GM23248 (cell line): ENCODE measurements around the gene IPO7. TPM values are rescaled to one million over a fixed set of nuclear protein-coding genes. Genes with fewer than 3 reads are reported as not detected.

Source experiments
- DNase-seq: peaks from one replicate; pipeline ENCODE4 v3.0.0-alpha.2; 2015
- H2AFZ ChIP-seq: fragments of 200-600 bp; sonication (generic); 2 replicates; pipeline ENCODE4 v1.6.1; 2016; ENCODE audit warnings: antibody characterized with exemption
- H3F3A ChIP-seq: fragments of 200-600 bp; sonication (generic); 2 replicates; pipeline ENCODE4 v1.6.1; 2016; ENCODE audit warnings: mild to moderate bottlenecking, antibody characterized with exemption, mixed run types; ENCODE audit not compliant: insufficient read depth
- H3K27ac ChIP-seq: fragments of 200-600 bp; sonication (generic); 2 replicates; pipeline ENCODE4 v1.5.1; 2016; ENCODE audit warnings: mild to moderate bottlenecking
- H3K27me3 ChIP-seq: fragments of 200-600 bp; sonication (generic); replicated peaks from 2 replicates; pipeline ENCODE4 v1.6.1; 2016; ENCODE audit warnings: mild to moderate bottlenecking; ENCODE audit not compliant: insufficient read depth
- H3K36me3 ChIP-seq: fragments of 200-600 bp; sonication (generic); 2 replicates; pipeline ENCODE4 v1.6.1; 2016; ENCODE audit warnings: low read depth, mild to moderate bottlenecking
- H3K4me1 ChIP-seq: fragments of 200-600 bp; sonication (generic); 2 replicates; pipeline ENCODE4 v1.6.1; 2016; ENCODE audit warnings: mild to moderate bottlenecking; ENCODE audit not compliant: insufficient read depth
- H3K4me2 ChIP-seq: fragments of 200-600 bp; sonication (generic); one replicate; pipeline ENCODE4 v1.6.1; 2016; ENCODE audit warnings: mild to moderate bottlenecking; ENCODE audit not compliant: unreplicated experiment
- H3K4me3 ChIP-seq: fragments of 200-600 bp; sonication (generic); 2 replicates; pipeline ENCODE4 v1.5.1; 2016; ENCODE audit warnings: mild to moderate bottlenecking
- H3K79me2 ChIP-seq: fragments of 200-600 bp; sonication (generic); 2 replicates; pipeline ENCODE4 v1.6.1; 2016; ENCODE audit warnings: mild to moderate bottlenecking; ENCODE audit not compliant: insufficient read depth
- H3K9ac ChIP-seq: fragments of 200-600 bp; sonication (generic); 2 replicates; pipeline ENCODE4 v1.6.1; 2016; ENCODE audit warnings: mild to moderate bottlenecking
- H3K9me2 ChIP-seq: fragments of 200-600 bp; sonication (generic); 2 replicates; pipeline ENCODE4 v1.6.1; 2016; ENCODE audit warnings: mixed run types, mild to moderate bottlenecking, moderate library complexity; ENCODE audit not compliant: insufficient read depth
- H3K9me3 ChIP-seq: fragments of 200-600 bp; sonication (generic); one replicate; pipeline ENCODE4 v1.6.1; 2017; ENCODE audit warnings: low read depth
- H4K20me1 ChIP-seq: fragments of 200-600 bp; sonication (generic); 2 replicates; pipeline ENCODE4 v1.6.0; 2016; ENCODE audit not compliant: insufficient read depth
- EZH2 ChIP-seq: fragments of 200-600 bp; sonication (generic); IDR thresholded peaks from 2 replicates; pipeline ENCODE4 v1.6.1; 2018; ENCODE audit warnings: antibody characterized with exemption, mild to moderate bottlenecking; ENCODE audit not compliant: insufficient read depth, poor library complexity, severe bottlenecking
- EZH2phosphoT487 ChIP-seq: fragments of 200-600 bp; sonication (generic); IDR thresholded peaks from 2 replicates; pipeline ENCODE4 v1.6.1; 2018; ENCODE audit warnings: antibody characterized with exemption, moderate library complexity, mild to moderate bottlenecking, low read depth; ENCODE audit not compliant: insufficient read depth
- WGBS, 2 experiments: methylation state at CpG; one replicate each; pipeline ENCODE4 v1.1.6; 2015 to 2017; ENCODE audit warnings: low lambda C conversion rate in 2 of 2, low coverage in 1 of 2; ENCODE audit errors: missing lambda C conversion rate in 2 of 2; 5-methylcytosine and 5-hydroxymethylcytosine counted together
- in situ Hi-C: fragments of 300-500 bp; cut with MboI; formaldehyde crosslinking; loops from 2 replicates; pipeline ENCODE4 v1.15.0; 2020
- polyA plus RNA-seq: library from polyadenylated mRNA; unstranded; fragments of >200 nt; fragmentation: Nextera tagmentation; extraction: Ambion mirVana; gene quantifications from 2 replicates; pipeline ENCODE4 v1.2.1, GENCODE V29; 2016
- total RNA-seq: library from RNA; depleted of rRNA; stranded (reverse); fragments of >200 nt; shearing (Covaris generic); gene quantifications from 2 replicates; pipeline ENCODE4 v1.2.3, GENCODE V29; 2014

The IPO7 gene
- total and polyA plus RNA-seq, 2 experiments from 2014 or later: 8.7 to 101 TPM

DNA sequence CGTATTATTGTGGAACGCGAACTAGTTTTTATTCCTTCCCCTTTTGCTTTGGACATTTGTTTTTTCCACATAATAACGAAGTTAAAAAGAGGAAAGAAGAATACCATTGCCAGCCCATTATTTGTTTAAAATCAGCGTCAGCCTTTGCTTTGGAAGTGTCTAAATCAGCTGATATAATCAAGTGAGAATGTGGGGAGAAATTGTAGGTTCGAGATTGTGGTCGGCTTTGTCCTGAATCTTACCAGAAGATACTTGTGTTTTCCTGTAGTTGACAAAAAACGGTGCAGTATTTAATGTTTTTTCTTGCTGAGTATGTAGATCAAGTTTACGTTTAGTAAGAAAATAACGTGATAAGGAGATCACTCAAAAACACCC lies 77.3 kb downstream of the IPO7 start:
- WGBS, 2 experiments: 2 to 3% methylated on average over 10 of the region's 10 CpGs
- DNase-seq: peak; percentile 47

DNA sequence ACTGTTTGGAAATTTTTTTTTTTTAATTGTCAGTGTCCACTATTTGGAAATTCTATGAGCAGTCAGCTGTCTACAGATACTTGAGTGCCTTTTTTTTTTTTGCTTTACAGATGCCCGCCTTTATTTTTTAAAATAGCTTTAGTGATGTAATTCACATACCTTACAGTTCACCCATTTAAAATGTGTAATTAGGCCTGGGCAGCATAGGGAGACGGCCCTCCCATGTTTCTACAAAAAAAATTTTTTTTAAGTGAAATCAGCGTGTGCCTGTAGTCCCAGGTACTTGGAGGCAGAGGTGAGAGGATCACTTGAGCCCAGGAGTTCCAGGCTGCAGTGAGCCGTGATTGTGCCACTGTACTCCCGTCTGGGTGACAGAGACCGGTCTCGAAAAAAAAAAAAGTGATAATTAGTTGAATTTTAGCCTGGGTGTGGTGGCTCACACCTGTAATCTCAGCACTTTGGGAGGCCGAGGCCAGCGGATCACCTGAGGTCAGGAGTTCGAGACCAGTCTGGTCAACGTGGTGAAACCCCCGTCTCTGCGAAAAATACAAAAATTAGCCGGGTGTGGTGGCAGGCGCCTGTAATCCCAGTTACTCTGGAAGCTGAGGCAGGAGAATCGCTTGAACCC lies 77.8 kb downstream of the IPO7 start:
- Histone ChIP-seq H3K4me1 (peaks cover 14% of the 10 kb centered on the region; the same call in 1 of the 2 replicates), H3K9ac (peak overlapping the region; percentile 96), H3K4me2 (peak overlapping the region; percentile 100), H3K27ac (peak overlapping the region; percentile 97), H2AFZ (peak overlapping the region; percentile 64; the same call in 1 of the 2 replicates), H4K20me1 (no peaks in the 10 kb centered on the region), H3K4me3 (peak overlapping the region; percentile 79), H3K36me3 (no peaks in the 10 kb centered on the region), H3F3A (peaks cover 30% of the 10 kb centered on the region), H3K79me2 (peaks cover 73% of the 10 kb centered on the region), H3K27me3 (no peaks in the 10 kb centered on the region), H3K9me2 (no peaks in the 10 kb centered on the region), H3K9me3 (no peaks in the 10 kb centered on the region)
- DNase-seq: peak; percentile 33
- in situ Hi-C loops: no loop called here
- 88 to 89% methylated on average over 16 of the region's 16 CpGs for WGBS, 2 experiments
- TF ChIP-seq EZH2 (no peak), EZH2phosphoT487 (no peak)

More for the DNA sequence above, 77.3 kb downstream of the IPO7 start:
- peak overlapping the region; percentile 100 for H3K4me2 ChIP-seq
- H3K36me3 ChIP-seq: no peaks in the 10 kb centered on the region
- no peaks in the 10 kb centered on the region for H4K20me1 ChIP-seq
- peaks cover 68% of the 10 kb centered on the region for H3K79me2 ChIP-seq
- peaks cover 30% of the 10 kb centered on the region for H3F3A ChIP-seq
- no peaks in the 10 kb centered on the region for H3K9me3 ChIP-seq
- in situ Hi-C loops: no loop called here
- TF ChIP-seq EZH2phosphoT487: no peak
- no peak for TF ChIP-seq EZH2
- H2AFZ ChIP-seq: peak overlapping the region; percentile 64
- H3K4me3 ChIP-seq: peak overlapping the region; percentile 79
- H3K4me1 ChIP-seq: peaks cover 14% of the 10 kb centered on the region; the same call in 1 of the 2 replicates
- no peaks in the 10 kb centered on the region for H3K27me3 ChIP-seq
- H3K9me2 ChIP-seq: no peaks in the 10 kb centered on the region
- peak overlapping the region; percentile 96 for H3K9ac ChIP-seq
- peak overlapping the region; percentile 97 for H3K27ac ChIP-seq

- peak overlapping the region; percentile 14 for H3K4me2 ChIP-seq
- no peak overlapping the region for H3K9ac ChIP-seq
- no peaks in the 10 kb centered on the region for H3K36me3 ChIP-seq
- 0 out of 2 replicates have a peak overlapping the region, but pooled peaks have one; percentile 97 for H3K27ac ChIP-seq
- no peaks in the 10 kb centered on the region for H3K27me3 ChIP-seq
- no peaks in the 10 kb centered on the region for H3K9me3 ChIP-seq
- no peak overlapping the region for H3K4me3 ChIP-seq
- peaks cover 14% of the 10 kb centered on the region; the same call in 1 of the 2 replicates for H3K4me1 ChIP-seq
- no peaks in the 10 kb centered on the region for H4K20me1 ChIP-seq
- 90 to 91% methylated on average over 8 of the region's 8 CpGs for WGBS, 2 experiments
- H3F3A ChIP-seq: peaks cover 30% of the 10 kb centered on the region
- in situ Hi-C loops: no loop called here
- H3K9me2 ChIP-seq: no peaks in the 10 kb centered on the region
- H2AFZ ChIP-seq: no peak overlapping the region
- DNase-seq: no peak
- H3K79me2 ChIP-seq: peaks cover 80% of the 10 kb centered on the region
- TF ChIP-seq EZH2 (no peak), EZH2phosphoT487 (no peak)
These were observed 78.5 kb downstream of the IPO7 start for GRCh38 chr11:9462806-9463537.

GRCh38 chr11:9470765-9471164 lies 86.3 kb downstream of the IPO7 start:
- Histone ChIP-seq H3K4me2 (no peak overlapping the region), H3K27me3 (no peaks in the 10 kb centered on the region), H3K36me3 (peaks cover 7% of the 10 kb centered on the region; the same call in 1 of the 2 replicates), H3K9ac (no peak overlapping the region), H2AFZ (no peak overlapping the region), H4K20me1 (no peaks in the 10 kb centered on the region), H3K4me3 (no peak overlapping the region), H3K9me3 (no peaks in the 10 kb centered on the region), H3K4me1 (no peaks in the 10 kb centered on the region), H3K27ac (no peak overlapping the region), H3K79me2 (peaks cover 50% of the 10 kb centered on the region), H3K9me2 (no peaks in the 10 kb centered on the region), H3F3A (no peaks in the 10 kb centered on the region)
- TF ChIP-seq EZH2 (no peak), EZH2phosphoT487 (no peak)
- in situ Hi-C loops: no loop called here
- 98 to 100% methylated on average over 4 of the region's 4 CpGs for WGBS, 2 experiments
- DNase-seq: no peak
